OCI-LY1 (cell line): ENCODE measurements around the gene DRGX.

ENCODE experiments used
- H2AFZ ChIP-seq: fragments of 200-600 bp; sonication (generic), shearing (Covaris generic); 2 replicates; pipeline ENCODE4 v1.6.0; 2014; ENCODE audit warnings: antibody characterized with exemption, mild to moderate bottlenecking, low read length
- H3F3A ChIP-seq: fragments of 200-600 bp; sonication (generic), shearing (Covaris generic); 2 replicates; pipeline ENCODE4 v1.6.0; 2014; ENCODE audit warnings: mild to moderate bottlenecking, antibody characterized with exemption, low read length, moderate library complexity; ENCODE audit not compliant: insufficient read depth
- H3K27ac ChIP-seq: fragments of 200-600 bp; sonication (generic); 2 replicates; pipeline ENCODE4 v1.5.1; 2014; ENCODE audit warnings: low read length, mixed run types, mild to moderate bottlenecking, low read depth; ENCODE audit not compliant: poor library complexity, severe bottlenecking
- H3K27me3 ChIP-seq: fragments of 200-600 bp; sonication (generic); 2 replicates; pipeline ENCODE4 v1.6.0; 2014; ENCODE audit warnings: antibody characterized with exemption, mild to moderate bottlenecking, low read length, moderate library complexity; ENCODE audit not compliant: insufficient read depth
- H3K36me3 ChIP-seq: fragments of 200-600 bp; sonication (generic); 2 replicates; pipeline ENCODE4 v1.6.1; 2014; ENCODE audit warnings: mild to moderate bottlenecking, antibody characterized with exemption, low read length, moderate library complexity, mixed read lengths; ENCODE audit not compliant: insufficient read depth
- H3K4me1 ChIP-seq: fragments of 200-600 bp; sonication (generic); 2 replicates; pipeline ENCODE4 v1.5.1; 2014; ENCODE audit warnings: mild to moderate bottlenecking, low read length, moderate library complexity; ENCODE audit not compliant: insufficient read depth, severe bottlenecking
- H3K4me2 ChIP-seq: fragments of 200-600 bp; sonication (generic), shearing (Covaris generic); 2 replicates; pipeline ENCODE4 v1.6.1; 2014; ENCODE audit warnings: low read length
- H3K4me3 ChIP-seq: fragments of 200-600 bp; sonication (generic); 2 replicates; pipeline ENCODE4 v1.5.1; 2014; ENCODE audit warnings: low read length, low read depth, mild to moderate bottlenecking, mixed read lengths; ENCODE audit not compliant: poor library complexity, severe bottlenecking
- H3K79me2 ChIP-seq: fragments of 200-600 bp; shearing (Covaris generic); 2 replicates; pipeline ENCODE4 v1.6.1; 2016; ENCODE audit warnings: mixed run types, low read length, mixed read lengths; ENCODE audit not compliant: insufficient read depth
- H3K9ac ChIP-seq: fragments of 200-600 bp; sonication (generic), shearing (Covaris generic); 2 replicates; pipeline ENCODE4 v1.6.1; 2014; ENCODE audit warnings: mild to moderate bottlenecking, low read length, mixed read lengths
- H3K9me2 ChIP-seq: fragments of 200-600 bp; sonication (generic), shearing (Covaris generic); 2 replicates; pipeline ENCODE4 v1.6.1; 2014; ENCODE audit warnings: low read depth, mild to moderate bottlenecking, low read length, mixed read lengths
- H3K9me3 ChIP-seq: fragments of 200-600 bp; shearing (Covaris generic); 2 replicates; pipeline ENCODE4 v1.6.1; 2014; ENCODE audit warnings: low read length, mixed read lengths
- H4K20me1 ChIP-seq: fragments of 200-600 bp; sonication (generic), shearing (Covaris generic); 2 replicates; pipeline ENCODE4 v1.6.0; 2016; ENCODE audit warnings: mild to moderate bottlenecking, low read length; ENCODE audit not compliant: insufficient read depth
- EZH2 ChIP-seq: fragments of 200-600 bp; sonication (generic), shearing (Covaris generic); IDR thresholded peaks from 2 replicates; pipeline ENCODE4 v1.8.0; 2017; ENCODE audit warnings: borderline replicate concordance, mixed run types, mild to moderate bottlenecking, antibody characterized with exemption, low read length, moderate library complexity, mixed read lengths
- TF ChIP-seq, protein P1 (sequence below): fragments of 200-600 bp; sonication (generic), shearing (Covaris generic); IDR thresholded peaks from 2 replicates; pipeline ENCODE4 v1.5.1; 2017; ENCODE audit warnings: mild to moderate bottlenecking, antibody characterized with exemption, low read length, moderate library complexity, mixed read lengths

Gene DRGX

DNA sequence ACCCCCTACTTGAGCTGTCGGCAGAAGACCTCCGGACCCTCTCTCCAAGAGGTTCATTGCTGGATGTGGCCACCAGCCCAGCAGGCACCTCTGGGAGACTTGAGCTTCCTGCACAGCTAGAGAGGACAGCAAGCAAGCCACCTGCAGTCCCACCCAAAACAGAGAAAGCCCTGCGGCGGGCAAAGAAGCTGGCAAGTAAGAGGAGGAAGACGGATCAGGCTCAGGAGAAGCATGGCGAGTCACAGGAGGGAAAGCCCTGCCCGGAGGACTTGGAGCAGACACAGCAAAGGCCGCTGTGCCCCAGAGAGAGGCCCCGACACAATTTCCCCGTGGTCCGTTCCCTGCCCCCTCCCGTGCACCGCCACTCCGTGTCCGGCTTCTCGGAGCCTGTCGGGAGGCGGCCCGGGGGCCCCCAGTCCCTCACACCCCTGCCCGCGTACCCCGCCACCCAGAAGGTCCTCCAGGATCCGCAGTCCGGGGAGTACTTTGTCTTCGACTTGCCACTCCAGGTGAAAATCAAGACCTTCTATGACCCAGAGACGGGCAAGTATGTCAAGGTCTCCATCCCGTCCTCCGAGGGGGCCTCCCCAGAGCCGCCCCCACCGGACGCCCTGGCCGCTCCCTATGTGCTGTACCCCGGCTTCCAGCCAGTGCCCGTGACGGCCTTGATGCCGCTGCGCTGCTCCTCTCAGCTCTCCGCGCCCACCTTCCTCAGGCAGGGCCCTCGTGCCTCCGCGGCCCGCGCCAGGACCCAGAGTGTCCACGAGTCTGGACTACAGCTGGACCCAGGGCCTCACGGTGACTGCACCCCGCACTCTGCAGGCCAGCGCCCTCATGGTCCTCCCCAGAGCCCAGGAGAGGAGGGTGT, 69.7 kb downstream of the DRGX start:
- H3K9me3 ChIP-seq: no peaks in the 10 kb centered on the region
- no peaks in the 10 kb centered on the region for H3K9me2 ChIP-seq
- no peak overlapping the region for H2AFZ ChIP-seq
- H3F3A ChIP-seq: no peaks in the 10 kb centered on the region
- no peak overlapping the region for H3K4me2 ChIP-seq
- no peaks in the 10 kb centered on the region for H3K27me3 ChIP-seq
- no peak overlapping the region for H3K27ac ChIP-seq
- no peaks in the 10 kb centered on the region for H3K79me2 ChIP-seq
- H3K9ac ChIP-seq: no peak overlapping the region
- H3K4me3 ChIP-seq: no peak overlapping the region
- no peaks in the 10 kb centered on the region for H4K20me1 ChIP-seq
- H3K36me3 ChIP-seq: no peaks in the 10 kb centered on the region
- TF ChIP-seq, protein P1, sequence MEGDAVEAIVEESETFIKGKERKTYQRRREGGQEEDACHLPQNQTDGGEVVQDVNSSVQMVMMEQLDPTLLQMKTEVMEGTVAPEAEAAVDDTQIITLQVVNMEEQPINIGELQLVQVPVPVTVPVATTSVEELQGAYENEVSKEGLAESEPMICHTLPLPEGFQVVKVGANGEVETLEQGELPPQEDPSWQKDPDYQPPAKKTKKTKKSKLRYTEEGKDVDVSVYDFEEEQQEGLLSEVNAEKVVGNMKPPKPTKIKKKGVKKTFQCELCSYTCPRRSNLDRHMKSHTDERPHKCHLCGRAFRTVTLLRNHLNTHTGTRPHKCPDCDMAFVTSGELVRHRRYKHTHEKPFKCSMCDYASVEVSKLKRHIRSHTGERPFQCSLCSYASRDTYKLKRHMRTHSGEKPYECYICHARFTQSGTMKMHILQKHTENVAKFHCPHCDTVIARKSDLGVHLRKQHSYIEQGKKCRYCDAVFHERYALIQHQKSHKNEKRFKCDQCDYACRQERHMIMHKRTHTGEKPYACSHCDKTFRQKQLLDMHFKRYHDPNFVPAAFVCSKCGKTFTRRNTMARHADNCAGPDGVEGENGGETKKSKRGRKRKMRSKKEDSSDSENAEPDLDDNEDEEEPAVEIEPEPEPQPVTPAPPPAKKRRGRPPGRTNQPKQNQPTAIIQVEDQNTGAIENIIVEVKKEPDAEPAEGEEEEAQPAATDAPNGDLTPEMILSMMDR: no peak
- TF ChIP-seq EZH2: no peak
- no peaks in the 10 kb centered on the region for H3K4me1 ChIP-seq

DNA sequence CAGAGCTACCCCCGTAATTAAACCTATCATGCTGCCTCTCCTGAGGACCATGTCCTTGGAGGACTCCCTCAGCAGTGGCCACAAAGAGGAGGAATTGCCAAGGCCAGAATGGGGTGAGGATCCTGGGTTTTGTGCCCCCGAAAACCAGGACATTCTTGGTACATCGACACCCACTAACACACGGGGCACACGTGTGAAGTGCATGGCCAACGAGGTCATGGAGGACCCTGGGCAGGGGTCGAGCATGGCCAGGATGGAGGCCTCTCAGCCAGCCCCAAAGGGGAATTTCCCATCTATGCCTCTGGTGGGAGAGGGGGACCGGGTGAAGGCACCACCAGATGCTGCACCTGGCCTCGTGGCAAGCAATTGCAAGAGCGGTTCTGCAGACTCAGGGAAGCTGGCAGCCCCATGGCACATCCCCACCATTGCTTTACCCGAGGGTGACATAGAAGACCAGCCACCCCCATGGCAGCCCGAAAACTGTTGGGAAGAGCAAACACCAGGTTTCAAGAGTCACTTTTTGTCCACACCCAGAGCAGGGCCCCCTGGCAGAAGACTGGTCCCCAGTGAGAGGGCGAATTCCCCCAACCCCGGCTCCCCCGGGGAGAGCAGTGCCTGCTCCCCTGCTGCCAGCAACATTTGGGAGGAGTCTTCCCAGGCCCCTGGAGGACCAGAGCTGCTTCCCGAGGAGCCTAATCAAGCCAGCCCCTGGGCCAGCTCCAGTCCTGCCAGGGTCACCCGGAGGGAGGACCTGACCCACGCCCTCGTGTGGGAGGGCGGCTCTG, 70.6 kb downstream of the DRGX start:
- no peaks in the 10 kb centered on the region for H3K4me1 ChIP-seq
- no peaks in the 10 kb centered on the region for H3K9me2 ChIP-seq
- no peak overlapping the region for H3K4me2 ChIP-seq
- H3K27me3 ChIP-seq: no peaks in the 10 kb centered on the region
- H3K9ac ChIP-seq: no peak overlapping the region
- H4K20me1 ChIP-seq: no peaks in the 10 kb centered on the region
- no peaks in the 10 kb centered on the region for H3K9me3 ChIP-seq
- no peaks in the 10 kb centered on the region for H3K79me2 ChIP-seq
- no peak for TF ChIP-seq EZH2
- TF ChIP-seq, protein P1: no peak
- H3K4me3 ChIP-seq: no peak overlapping the region
- H2AFZ ChIP-seq: no peak overlapping the region
- H3K27ac ChIP-seq: no peak overlapping the region
- H3F3A ChIP-seq: no peaks in the 10 kb centered on the region
- no peaks in the 10 kb centered on the region for H3K36me3 ChIP-seq

GRCh38 chr10:49324711-49325110, 71.2 kb downstream of the DRGX start:
- Histone ChIP-seq H3K4me1 (no peaks in the 10 kb centered on the region), H2AFZ (no peak overlapping the region), H3F3A (no peaks in the 10 kb centered on the region), H3K9me2 (no peaks in the 10 kb centered on the region), H3K27ac (no peak overlapping the region), H4K20me1 (no peaks in the 10 kb centered on the region), H3K4me2 (no peak overlapping the region), H3K27me3 (no peaks in the 10 kb centered on the region), H3K9me3 (no peaks in the 10 kb centered on the region), H3K9ac (no peak overlapping the region), H3K4me3 (no peak overlapping the region), H3K79me2 (no peaks in the 10 kb centered on the region), H3K36me3 (no peaks in the 10 kb centered on the region)
- no peak for TF ChIP-seq EZH2
- TF ChIP-seq, protein P1: no peak
